Measurements from ENCODE around the gene CDKL5. TPM values are rescaled to one million over a fixed set of nuclear protein-coding genes. Genes with fewer than 3 reads are reported as not detected.

Gene CDKL5
- total RNA-seq, 1 donor from 2014 or later, result 17.7 TPM

GRCh38 chrX:18390941-18391538 is 34.4 kb upstream of the CDKL5 start:
- H3K4me3 ChIP-seq (ENCODE audit: insufficient read depth, low read depth, low read length), result no peak overlapping the region
- Mint-ChIP-seq H3K4me1 (ENCODE audit: low read depth, unreplicated experiment) (no peaks in the 10 kb centered on the region), H3K27ac (ENCODE audit: unreplicated experiment) (no peak overlapping the region), H3K4me3 (ENCODE audit: unreplicated experiment) (no peak overlapping the region), H3K9me3 (ENCODE audit: unreplicated experiment) (no peaks in the 10 kb centered on the region), H3K36me3 (ENCODE audit: low read depth, unreplicated experiment) (no peaks in the 10 kb centered on the region), H3K27me3 (ENCODE audit: low read depth, unreplicated experiment) (no peaks in the 10 kb centered on the region)
- H3K4me1 ChIP-seq (ENCODE audit: insufficient read depth, low read length), result peaks cover 5% of the 10 kb centered on the region
- H3K27ac ChIP-seq (ENCODE audit: low read depth, low read length), result no peak overlapping the region
- no peaks in the 10 kb centered on the region for H4K20me1 ChIP-seq (ENCODE audit: insufficient read depth, low read length)
- no peaks in the 10 kb centered on the region for H3K9me3 ChIP-seq (ENCODE audit: insufficient read depth, low read depth, low read length)
- no peaks in the 10 kb centered on the region for H3K27me3 ChIP-seq (ENCODE audit: insufficient read depth, low read length)
- H3K36me3 ChIP-seq (ENCODE audit: insufficient read depth, low read length), result no peaks in the 10 kb centered on the region
- no peak for TF ChIP-seq EZH2 (IDR thresholded peaks at IDR 0.05; ENCODE audit: insufficient read depth, low read length)
- TF ChIP-seq, protein P1, sequence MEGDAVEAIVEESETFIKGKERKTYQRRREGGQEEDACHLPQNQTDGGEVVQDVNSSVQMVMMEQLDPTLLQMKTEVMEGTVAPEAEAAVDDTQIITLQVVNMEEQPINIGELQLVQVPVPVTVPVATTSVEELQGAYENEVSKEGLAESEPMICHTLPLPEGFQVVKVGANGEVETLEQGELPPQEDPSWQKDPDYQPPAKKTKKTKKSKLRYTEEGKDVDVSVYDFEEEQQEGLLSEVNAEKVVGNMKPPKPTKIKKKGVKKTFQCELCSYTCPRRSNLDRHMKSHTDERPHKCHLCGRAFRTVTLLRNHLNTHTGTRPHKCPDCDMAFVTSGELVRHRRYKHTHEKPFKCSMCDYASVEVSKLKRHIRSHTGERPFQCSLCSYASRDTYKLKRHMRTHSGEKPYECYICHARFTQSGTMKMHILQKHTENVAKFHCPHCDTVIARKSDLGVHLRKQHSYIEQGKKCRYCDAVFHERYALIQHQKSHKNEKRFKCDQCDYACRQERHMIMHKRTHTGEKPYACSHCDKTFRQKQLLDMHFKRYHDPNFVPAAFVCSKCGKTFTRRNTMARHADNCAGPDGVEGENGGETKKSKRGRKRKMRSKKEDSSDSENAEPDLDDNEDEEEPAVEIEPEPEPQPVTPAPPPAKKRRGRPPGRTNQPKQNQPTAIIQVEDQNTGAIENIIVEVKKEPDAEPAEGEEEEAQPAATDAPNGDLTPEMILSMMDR (IDR thresholded peaks at IDR 0.05; ENCODE audit: insufficient read depth, low read depth, low read length), result peak; percentile 58
- H2AFZ ChIP-seq (ENCODE audit: low read depth, low read length), result no peak overlapping the region
- no peak overlapping the region for H3K4me2 ChIP-seq (ENCODE audit: low read length)
- FAIRE-seq (peak; percentile 54), DNase-seq (ENCODE audit: low read depth) (peak; percentile 18)
- H3K79me2 ChIP-seq (ENCODE audit: insufficient read depth, low read length), result no peaks in the 10 kb centered on the region
- no peak overlapping the region for H3K9ac ChIP-seq (ENCODE audit: low read length)

DNA sequence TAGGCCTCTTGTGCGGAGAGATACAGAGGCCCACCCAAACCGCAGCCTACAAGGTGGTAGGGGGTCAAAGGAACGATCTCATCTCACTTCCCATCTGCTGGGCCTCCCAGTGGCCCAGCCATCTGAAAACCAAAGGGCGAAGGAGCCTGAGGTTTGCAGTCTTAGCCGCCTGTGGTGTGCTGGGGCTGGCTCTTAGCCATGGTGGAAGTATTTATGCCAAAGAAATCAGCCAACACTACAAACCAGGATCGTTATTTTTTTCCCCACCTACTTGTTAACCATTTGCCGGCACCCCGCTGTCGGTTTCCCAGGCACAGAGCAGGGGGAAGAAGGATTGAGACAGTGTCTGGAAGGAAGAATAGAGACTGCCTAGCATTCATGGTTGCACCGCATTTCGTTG is 30.9 kb upstream of the CDKL5 start:
- H3K4me1 Mint-ChIP-seq (ENCODE audit: low read depth, unreplicated experiment), result no peaks in the 10 kb centered on the region
- no peaks in the 10 kb centered on the region for H3K36me3 Mint-ChIP-seq (ENCODE audit: low read depth, unreplicated experiment)
- Histone ChIP-seq H3K4me1 (ENCODE audit: insufficient read depth, low read length) (peaks cover 5% of the 10 kb centered on the region), H3K9me3 (ENCODE audit: insufficient read depth, low read depth, low read length) (no peaks in the 10 kb centered on the region), H3K9ac (ENCODE audit: low read length) (no peak overlapping the region), H3K4me2 (ENCODE audit: low read length) (peak overlapping the region; percentile 73), H2AFZ (ENCODE audit: low read depth, low read length) (peak overlapping the region; percentile 69), H4K20me1 (ENCODE audit: insufficient read depth, low read length) (no peaks in the 10 kb centered on the region), H3K36me3 (ENCODE audit: insufficient read depth, low read length) (no peaks in the 10 kb centered on the region), H3K4me3 (ENCODE audit: insufficient read depth, low read depth, low read length) (peak overlapping the region; percentile 1), H3K27me3 (ENCODE audit: insufficient read depth, low read length) (no peaks in the 10 kb centered on the region), H3K27ac (ENCODE audit: low read depth, low read length) (no peak overlapping the region), H3K79me2 (ENCODE audit: insufficient read depth, low read length) (no peaks in the 10 kb centered on the region)
- no peaks in the 10 kb centered on the region for H3K27me3 Mint-ChIP-seq (ENCODE audit: low read depth, unreplicated experiment)
- H3K9me3 Mint-ChIP-seq (ENCODE audit: unreplicated experiment), result no peaks in the 10 kb centered on the region
- DNase-seq (ENCODE audit: low read depth) (no peak), FAIRE-seq (peak; percentile 70)
- H3K27ac Mint-ChIP-seq (ENCODE audit: unreplicated experiment), result no peak overlapping the region
- H3K4me3 Mint-ChIP-seq (ENCODE audit: unreplicated experiment), result no peak overlapping the region
- no peak for TF ChIP-seq EZH2 (IDR thresholded peaks at IDR 0.05; ENCODE audit: insufficient read depth, low read length)
- TF ChIP-seq, protein P1 (IDR thresholded peaks at IDR 0.05; ENCODE audit: insufficient read depth, low read depth, low read length), result no peak

DNA sequence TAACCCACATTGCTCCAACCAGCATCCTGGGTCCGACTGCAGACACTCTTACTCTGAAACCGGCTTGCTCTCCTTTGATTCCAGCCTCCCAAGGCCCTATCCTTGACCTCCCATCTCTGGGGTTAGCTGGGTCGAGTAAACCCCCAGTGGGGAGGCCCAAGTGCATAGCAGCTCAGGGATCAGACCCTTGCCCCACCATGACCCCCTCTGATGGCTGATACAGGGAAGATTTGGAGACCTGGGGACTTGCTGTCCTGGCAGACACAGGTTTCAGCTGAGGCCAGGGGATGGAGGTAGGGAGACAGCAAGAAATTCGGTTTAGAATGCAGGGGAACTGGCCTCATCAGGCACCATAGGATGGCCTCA is 23.6 kb upstream of the CDKL5 start:
- Mint-ChIP-seq H3K4me3 (ENCODE audit: unreplicated experiment) (no peak overlapping the region), H3K27ac (ENCODE audit: unreplicated experiment) (no peak overlapping the region), H3K27me3 (ENCODE audit: low read depth, unreplicated experiment) (peaks cover 2% of the 10 kb centered on the region), H3K4me1 (ENCODE audit: low read depth, unreplicated experiment) (no peaks in the 10 kb centered on the region), H3K36me3 (ENCODE audit: low read depth, unreplicated experiment) (no peaks in the 10 kb centered on the region), H3K9me3 (ENCODE audit: unreplicated experiment) (no peaks in the 10 kb centered on the region)
- Histone ChIP-seq H3K9ac (ENCODE audit: low read length) (no peak overlapping the region), H3K27ac (ENCODE audit: low read depth, low read length) (no peak overlapping the region), H3K4me2 (ENCODE audit: low read length) (no peak overlapping the region), H3K4me1 (ENCODE audit: insufficient read depth, low read length) (no peaks in the 10 kb centered on the region), H3K79me2 (ENCODE audit: insufficient read depth, low read length) (no peaks in the 10 kb centered on the region), H4K20me1 (ENCODE audit: insufficient read depth, low read length) (no peaks in the 10 kb centered on the region), H3K9me3 (ENCODE audit: insufficient read depth, low read depth, low read length) (no peaks in the 10 kb centered on the region), H3K4me3 (ENCODE audit: insufficient read depth, low read depth, low read length) (no peak overlapping the region), H3K36me3 (ENCODE audit: insufficient read depth, low read length) (no peaks in the 10 kb centered on the region), H3K27me3 (ENCODE audit: insufficient read depth, low read length) (no peaks in the 10 kb centered on the region), H2AFZ (ENCODE audit: low read depth, low read length) (no peak overlapping the region)
- TF ChIP-seq, protein P1 (IDR thresholded peaks at IDR 0.05; ENCODE audit: insufficient read depth, low read depth, low read length), result no peak
- no peak for TF ChIP-seq EZH2 (IDR thresholded peaks at IDR 0.05; ENCODE audit: insufficient read depth, low read length)
- FAIRE-seq (no peak), DNase-seq (ENCODE audit: low read depth) (no peak)
